Hepatocyte (in vitro differentiated cells): ENCODE measurements around the gene P2RY2.

Experiments
- CTCF ChIP-seq: fragments of 200-600 bp; sonication (generic); IDR thresholded peaks from 2 replicates; pipeline ENCODE4 v1.5.1; 2016; ENCODE audit warnings: antibody characterized with exemption, mild to moderate bottlenecking; ENCODE audit not compliant: poor library complexity
- EZH2 ChIP-seq: fragments of 200-600 bp; sonication (generic); IDR thresholded peaks from 2 replicates; pipeline ENCODE4 v1.6.1; 2016; ENCODE audit warnings: antibody characterized with exemption, mild to moderate bottlenecking, borderline replicate concordance

GRCh38 chr11:73188301-73188700 is 29.8 kb upstream of the P2RY2 start:
- no peak for TF ChIP-seq CTCF
- no peak for TF ChIP-seq EZH2
